IMR-90 (cell line): ENCODE results near the gene ZNF442. TPM values are rescaled to one million over a fixed set of nuclear protein-coding genes. Genes with fewer than 3 reads are reported as not detected.

ENCODE experiments used
- ATAC-seq: fragments of 200-7000 bp; cut with Tn5 transposase; 2 replicates; pipeline ENCODE4 v1.9.1; 2020; ENCODE audit warnings: low read depth, mild to moderate bottlenecking, moderate library complexity
- BruUV-seq: library from RNA; stranded (reverse); fragments of 400-500 nt; replicated peaks from 2 replicates; lab custom pipeline; 2021; lab: Mats Ljungman, UMichigan
- CTCF ChIA-PET: fragments of 300-600 bp; formaldehyde crosslinking; extraction: SDS; loops from one replicate; lab custom pipeline; 2021; ENCODE audit warnings: antibody characterized with exemption; lab: Yijun Ruan, JAX
- POLR2A ChIA-PET: fragments of 300-600 bp; sonication (Branson Sonifier 250); formaldehyde crosslinking; loops from one replicate; lab custom pipeline; 2022; ENCODE audit warnings: antibody characterized with exemption; ENCODE audit not compliant: unreplicated experiment; lab: Charles Lee
- DNase-seq: peaks from one replicate; pipeline ENCODE4 v3.0.0; 2013
- H2AFZ ChIP-seq: replicated peaks from 2 replicates; pipeline ENCODE3; 2013; ENCODE audit warnings: low read length, mild to moderate bottlenecking; ENCODE audit not compliant: poor library complexity
- H2AK5ac ChIP-seq: 2 replicates; pipeline ENCODE4 v1.6.1; 2013; ENCODE audit warnings: low read depth, low read length, inconsistent platforms
- H2AK9ac ChIP-seq: replicated peaks from 2 replicates; pipeline ENCODE3; 2013; ENCODE audit warnings: mild to moderate bottlenecking, low read depth, low read length, moderate library complexity; ENCODE audit not compliant: poor library complexity
- H2BK120ac ChIP-seq: 2 replicates; pipeline ENCODE4 v1.6.1; 2013; ENCODE audit warnings: low read depth, low read length, inconsistent platforms
- H2BK15ac ChIP-seq: 3 replicates; pipeline ENCODE4 v1.6.1; 2013; ENCODE audit warnings: low read depth, low read length, inconsistent platforms
- H2BK20ac ChIP-seq: 2 replicates; pipeline ENCODE4 v1.6.1; 2013; ENCODE audit warnings: low read depth, mild to moderate bottlenecking, inconsistent platforms, low read length, moderate library complexity
- H2BK5ac ChIP-seq: 2 replicates; pipeline ENCODE4 v1.6.1; 2013; ENCODE audit warnings: mild to moderate bottlenecking, low read depth, low read length, inconsistent platforms; ENCODE audit not compliant: poor library complexity, severe bottlenecking
- H3K14ac ChIP-seq: replicated peaks from 2 replicates; pipeline ENCODE4 v1.6.1; 2013; ENCODE audit warnings: low read depth, low read length, inconsistent platforms
- H3K18ac ChIP-seq: 2 replicates; pipeline ENCODE4 v1.6.1; 2013; ENCODE audit warnings: low read depth, low read length, control low read depth
- H3K23ac ChIP-seq: 2 replicates; pipeline ENCODE4 v1.6.1; 2013; ENCODE audit warnings: low read depth, low read length, inconsistent platforms
- H3K27ac ChIP-seq: 2 replicates; pipeline ENCODE4 v1.5.1; 2013; ENCODE audit warnings: mild to moderate bottlenecking, control low read depth, low read length; ENCODE audit not compliant: insufficient read depth
- H3K27me3 ChIP-seq: 2 replicates; pipeline ENCODE4 v1.6.1; 2013; ENCODE audit warnings: low read length; ENCODE audit not compliant: control insufficient read depth, insufficient read depth
- H3K36me3 ChIP-seq: 2 replicates; pipeline ENCODE4 v1.6.1; 2013; ENCODE audit warnings: low read length, mixed read lengths; ENCODE audit not compliant: control insufficient read depth, insufficient read depth
- H3K4ac ChIP-seq: 2 replicates; pipeline ENCODE4 v1.6.1; 2013; ENCODE audit warnings: low read depth, low read length, inconsistent platforms
- H3K4me1 ChIP-seq: 2 replicates; pipeline ENCODE4 v1.6.1; 2013; ENCODE audit warnings: low read length, mixed read lengths; ENCODE audit not compliant: control insufficient read depth, insufficient read depth
- H3K4me2 ChIP-seq: 2 replicates; pipeline ENCODE4 v1.6.1; 2013; ENCODE audit warnings: low read depth, mild to moderate bottlenecking, control low read depth, low read length, moderate library complexity
- H3K4me3 ChIP-seq: 2 replicates; pipeline ENCODE4 v1.5.1; 2013; ENCODE audit warnings: low read depth, mild to moderate bottlenecking, control low read depth, low read length, moderate library complexity; ENCODE audit not compliant: insufficient read depth
- H3K56ac ChIP-seq: 2 replicates; pipeline ENCODE4 v1.6.1; 2013; ENCODE audit warnings: low read length, inconsistent platforms; ENCODE audit not compliant: insufficient read depth; ENCODE audit errors: extremely low read depth
- H3K79me1 ChIP-seq, 2 experiments: 2 replicates each; pipeline ENCODE4 v1.6.1; 2013; ENCODE audit warnings: low read length in 2 of 2, inconsistent platforms in 1 of 2, low read depth in 1 of 2
- H3K9ac ChIP-seq: 2 replicates; pipeline ENCODE4 v1.6.1; 2013; ENCODE audit warnings: low read depth, low read length, control low read depth
- H3K9me1 ChIP-seq: 2 replicates; pipeline ENCODE4 v1.6.1; 2013; ENCODE audit warnings: low read length, inconsistent platforms; ENCODE audit not compliant: insufficient read depth
- H3K9me3 ChIP-seq: 2 replicates; pipeline ENCODE4 v1.6.1; 2013; ENCODE audit warnings: low read length; ENCODE audit not compliant: control insufficient read depth, insufficient read depth
- H4K20me1 ChIP-seq: 2 replicates; pipeline ENCODE4 v1.6.1; 2013; ENCODE audit warnings: low read length, inconsistent platforms; ENCODE audit not compliant: insufficient read depth
- H4K5ac ChIP-seq: 2 replicates; pipeline ENCODE4 v1.6.1; 2013; ENCODE audit warnings: mild to moderate bottlenecking, low read depth, low read length, control low read depth
- H4K8ac ChIP-seq, 2 experiments: 2 replicates each; pipeline ENCODE4 v1.6.1; 2013; ENCODE audit warnings: low read depth in 2 of 2, low read length in 2 of 2, control low read depth in 1 of 2, inconsistent platforms in 1 of 2
- H4K91ac ChIP-seq: 2 replicates; pipeline ENCODE4 v1.6.1; 2013; ENCODE audit warnings: low read depth, low read length, inconsistent platforms; ENCODE audit not compliant: insufficient read depth
- BHLHE40 ChIP-seq: fragments of 150-350 bp; IDR thresholded peaks from 2 replicates; pipeline ENCODE4 v1.6.1; 2016; ENCODE audit warnings: mild to moderate bottlenecking, low read depth, low read length
- CEBPB ChIP-seq: IDR thresholded peaks from 2 replicates; pipeline ENCODE4 v1.6.1; 2012; ENCODE audit warnings: low read depth, low read length, improper control_type of control experiment
- ELK1 ChIP-seq: fragments of 150-350 bp; IDR thresholded peaks from 2 replicates; pipeline ENCODE4 v1.6.1; 2016; ENCODE audit warnings: low read depth, mild to moderate bottlenecking, low read length, moderate library complexity, borderline replicate concordance
- POLR2A ChIP-seq: IDR thresholded peaks from 2 replicates; pipeline ENCODE4 v1.6.1; 2012; ENCODE audit warnings: mild to moderate bottlenecking, low read depth, low read length
- RAD21 ChIP-seq: IDR thresholded peaks from 2 replicates; pipeline ENCODE4 v1.6.1; 2012; ENCODE audit warnings: low read length, improper control_type of control experiment
- WGBS, 2 experiments: methylation state at CpG; one replicate each; pipeline versions ENCODE4 v1.1.5 to v1.1.7; 2013; ENCODE audit warnings: missing lambda C conversion rate in 2 of 2; ENCODE audit not compliant: insufficient read length in 1 of 2; ENCODE audit errors: extremely low coverage in 2 of 2; 5-methylcytosine and 5-hydroxymethylcytosine counted together
- dilution Hi-C: fragments of 300-500 bp; cut with HindIII; formaldehyde crosslinking; loops from one replicate; pipeline ENCODE4 v1.14.3; 2018; ENCODE audit warnings: low sequenced_read_pairs; ENCODE audit not compliant: unreplicated experiment
- in situ Hi-C: fragments of 300-500 bp; cut with MboI; formaldehyde crosslinking; loops from 3 replicates; pipeline ENCODE4 v1.14.3; 2019; ENCODE audit warnings: low sequenced_read_pairs, inconsistent platforms, mixed read lengths
- intact Hi-C: fragments of 100-400 bp; cut with micrococcal nuclease; formaldehyde crosslinking; loops from 2 replicates; pipeline ENCODE4 v1.10.0; 2022
- polyA plus RNA-seq, 3 experiments: library from polyadenylated mRNA; depleted of rRNA; stranded (reverse); fragments of >200 nt; gene quantifications; 2 replicates each; pipeline ENCODE4 v1.2.3, GENCODE V29; 2012; ENCODE audit warnings: low replicate concordance in 1 of 3
- total RNA-seq: library from RNA; depleted of rRNA; stranded (reverse); fragments of >200 nt; gene quantifications from 2 replicates; pipeline ENCODE4 v1.2.3, GENCODE V29; 2012

The ZNF442 gene
- total and polyA plus RNA-seq, 2 of the 4 experiments (the other 2 are of a cell fraction): 0.58 to 3.6 TPM

- Histone ChIP-seq H3K4me1 (no peaks in the 10 kb centered on the region), H2BK15ac (no peak overlapping the region), H3K4me2 (no peak overlapping the region), H4K91ac (no peak overlapping the region), H4K5ac (no peak overlapping the region), H3K36me3 (no peaks in the 10 kb centered on the region; the same call in 1 of the 2 replicates), H3K56ac (no peak overlapping the region), H2AFZ (no peak overlapping the region), H3K18ac (no peak overlapping the region), H3K9me3 (peaks cover 30% of the 10 kb centered on the region), H3K27me3 (no peaks in the 10 kb centered on the region), H3K9ac (no peak overlapping the region), H4K20me1 (no peaks in the 10 kb centered on the region), H2BK5ac (no peak overlapping the region), H3K4me3 (no peak overlapping the region), H3K9me1 (no peaks in the 10 kb centered on the region), H3K79me1 (no peaks in the 10 kb centered on the region), H3K14ac (no peak overlapping the region), H2AK5ac (no peak overlapping the region), H3K23ac (no peak overlapping the region), H4K8ac (no peak overlapping the region), H3K4ac (no peak overlapping the region), H2BK120ac (no peak overlapping the region), H2BK20ac (no peak overlapping the region), H2AK9ac (no peak overlapping the region), H3K27ac (no peak overlapping the region)
- intact Hi-C loops: no loop called here
- ATAC-seq (no peak), DNase-seq (no peak)
- CTCF ChIA-PET: no interaction called here
- WGBS, 2 experiments: no CpG with 5 or more reads among the region's 2 CpGs
- dilution Hi-C loops: no loop called here
- POLR2A ChIA-PET: no interaction called here
- TF ChIP-seq RAD21 (no peak), CEBPB (no peak), POLR2A (no peak), BHLHE40 (no peak), ELK1 (no peak)
- in situ Hi-C loops: no loop called here
- no TSS peak for BruUV-seq
Measured at GRCh38 chr19:12380444-12380737, 14.9 kb upstream of the ZNF442 start.
